ENCODE data around the gene BMI1. TPM values are rescaled to one million over a fixed set of nuclear protein-coding genes. Genes with fewer than 3 reads are reported as not detected.
"Not testable (repeated sequence)": the region's sequence is repeated elsewhere in the genome, so short reads cannot be mapped to it uniquely, and the experiment has no call there.

BMI1 gene
- total and polyA plus RNA-seq, 4 donors: 13.2 to 28.7 (median 19.5) TPM

GRCh38 chr10:22356324-22356873 is 35.5 kb downstream of the BMI1 start:
- no peak for DNase-seq (ENCODE audit: low spot score)
- H3K4me1 ChIP-seq (ENCODE audit: control insufficient read depth in 4 of 4, insufficient read depth in 4 of 4, low read length in 3 of 4): no peaks in the 10 kb centered on the region
- no peaks in the 10 kb centered on the region for H3K9me3 ChIP-seq (ENCODE audit: control insufficient read depth in 4 of 4, low read length in 3 of 4)
- no peaks in the 10 kb centered on the region for H3K36me3 ChIP-seq (ENCODE audit: control insufficient read depth in 4 of 4, insufficient read depth in 3 of 4, low read depth in 1 of 4, low read length in 3 of 4)
- peaks cover 0 to 4% (median 0%) of the 10 kb centered on the region in 4 donors for H3K27me3 ChIP-seq (ENCODE audit: control insufficient read depth in 4 of 4, insufficient read depth in 4 of 4, low read length in 3 of 4)
- no peak for TF ChIP-seq HNF4A (conservative IDR thresholded peaks at IDR 0.05)
- no peak for TF ChIP-seq HNF4G (IDR thresholded peaks at IDR 0.05)
- no peak for TF ChIP-seq CTCF (IDR thresholded peaks at IDR 0.05; ENCODE audit: low read depth, low read length, missing input control)
- TF ChIP-seq YY1 (IDR thresholded peaks at IDR 0.05): no peak
- TF ChIP-seq JUND (IDR thresholded peaks at IDR 0.05): no peak
- WGBS: 90% methylated on average over 4 of the region's 4 CpGs
- no peak overlapping the region for H3K27ac ChIP-seq (ENCODE audit: low read depth in 1 of 2, low read length in 2 of 2)
- no peak overlapping the region for H3K9ac ChIP-seq (ENCODE audit: low read depth in 1 of 2, low read length in 2 of 2)
- no peak overlapping the region for H3K4me3 ChIP-seq (ENCODE audit: low read depth in 1 of 3, low read length in 3 of 3)

- not testable (repeated sequence) for H3K27me3 ChIP-seq (ENCODE audit: control insufficient read depth in 4 of 4, insufficient read depth in 4 of 4, low read length in 3 of 4); H3K4me3 ChIP-seq (ENCODE audit: low read depth in 1 of 3, low read length in 3 of 3); H3K9me3 ChIP-seq (ENCODE audit: control insufficient read depth in 4 of 4, low read length in 3 of 4); H3K9ac ChIP-seq (ENCODE audit: low read depth in 1 of 2, low read length in 2 of 2); H3K4me1 ChIP-seq (ENCODE audit: control insufficient read depth in 4 of 4, insufficient read depth in 4 of 4, low read length in 3 of 4); H3K36me3 ChIP-seq (ENCODE audit: control insufficient read depth in 4 of 4, insufficient read depth in 3 of 4, low read depth in 1 of 4, low read length in 3 of 4); DNase-seq (ENCODE audit: low spot score); H3K27ac ChIP-seq (ENCODE audit: low read depth in 1 of 2, low read length in 2 of 2)
- WGBS: 90% methylated on average over 3 of the region's 4 CpGs
Observed at GRCh38 chr10:22357770-22358169, 36.9 kb downstream of the BMI1 start.

GRCh38 chr10:22363305-22363704 is 42.4 kb downstream of the BMI1 start:
- no peaks in the 10 kb centered on the region for H3K9me3 ChIP-seq (ENCODE audit: control insufficient read depth in 4 of 4, low read length in 3 of 4)
- no peak overlapping the region for H3K27ac ChIP-seq (ENCODE audit: low read depth in 1 of 2, low read length in 2 of 2)
- H3K27me3 ChIP-seq (ENCODE audit: control insufficient read depth in 4 of 4, insufficient read depth in 4 of 4, low read length in 3 of 4): no peaks in the 10 kb centered on the region
- WGBS: 92% methylated on average over 6 of the region's 6 CpGs
- H3K36me3 ChIP-seq (ENCODE audit: control insufficient read depth in 4 of 4, insufficient read depth in 3 of 4, low read depth in 1 of 4, low read length in 3 of 4): no peaks in the 10 kb centered on the region
- DNase-seq (ENCODE audit: low spot score): no peak
- TF ChIP-seq ZBTB33 (IDR thresholded peaks at IDR 0.05) (no peak), GABPA (IDR thresholded peaks at IDR 0.05 in 1 of 2, conservative IDR thresholded peaks at IDR 0.05 in 1 of 2) (no peak), FOXA1 (IDR thresholded peaks at IDR 0.05) (no peak), NR2F2 (IDR thresholded peaks at IDR 0.05) (no peak), MAX (IDR thresholded peaks at IDR 0.05) (no peak), RAD21 (IDR thresholded peaks at IDR 0.05) (no peak), TAF1 (conservative IDR thresholded peaks at IDR 0.05) (no peak), JUND (IDR thresholded peaks at IDR 0.05) (no peak), YY1 (IDR thresholded peaks at IDR 0.05) (no peak), EGR1 (IDR thresholded peaks at IDR 0.05; ENCODE audit: low read depth in 2 of 2) (no peak), RXRA (IDR thresholded peaks at IDR 0.05) (no peak), FOXA2 (IDR thresholded peaks at IDR 0.05) (no peak), CTCF (IDR thresholded peaks at IDR 0.05; ENCODE audit: low read depth, low read length, missing input control) (no peak), SP1 (IDR thresholded peaks at IDR 0.05) (no peak), ATF3 (IDR thresholded peaks at IDR 0.05) (no peak)
- H3K9ac ChIP-seq (ENCODE audit: low read depth in 1 of 2, low read length in 2 of 2): no peak overlapping the region
- H3K4me1 ChIP-seq (ENCODE audit: control insufficient read depth in 4 of 4, insufficient read depth in 4 of 4, low read length in 3 of 4): no peaks in the 10 kb centered on the region
- H3K4me3 ChIP-seq (ENCODE audit: low read depth in 1 of 3, low read length in 3 of 3): no peak overlapping the region
